Stimulated activated naive B cell treated with anti-CD40 and anti-IgM and Interleukin-4, amounts not matched to agents 10 μg/mL and 1 μg/mL and 100 μg/mL, for 72 hours (primary cell): ENCODE measurements around the gene CFAP100.

ENCODE experiments used
- ATAC-seq, 2 donors: fragments of 150-1000 bp; cut with Tn5 transposase; replicated peaks; 2 replicates each; pipeline ENCODE4 v1.10.0; 2021; ENCODE audit warnings: moderate library complexity in 1 of 2
- DNase-seq: peaks from one replicate; pipeline ENCODE4 v3.0.0; 2021
- H3K27ac Mint-ChIP-seq: one replicate; pipeline ENCODE4 v1.8.0; 2022; ENCODE audit warnings: mild to moderate bottlenecking, mixed read lengths
- H3K27me3 Mint-ChIP-seq, 2 donors: one replicate each; pipeline ENCODE4 v1.8.0; 2022; ENCODE audit warnings: mixed read lengths in 2 of 2
- H3K36me3 Mint-ChIP-seq, 2 donors: one replicate each; pipeline ENCODE4 v1.8.0; 2022; ENCODE audit warnings: mixed read lengths in 2 of 2, mild to moderate bottlenecking in 1 of 2
- H3K4me1 Mint-ChIP-seq, 2 donors: one replicate each; pipeline ENCODE4 v1.8.0; 2022; ENCODE audit warnings: mixed read lengths in 2 of 2, mild to moderate bottlenecking in 1 of 2
- H3K4me3 Mint-ChIP-seq, 2 donors: one replicate each; pipeline ENCODE4 v1.8.0; 2022; ENCODE audit warnings: mild to moderate bottlenecking in 2 of 2, mixed read lengths in 2 of 2, moderate library complexity in 1 of 2
- H3K9me3 Mint-ChIP-seq, 2 donors: one replicate each; pipeline ENCODE4 v1.8.0; 2022; ENCODE audit warnings: mixed read lengths in 2 of 2, mild to moderate bottlenecking in 1 of 2

The CFAP100 gene

GRCh38 chr3:126464494-126464893 lies 69.8 kb downstream of the CFAP100 start:
- peak overlapping the region; percentile 37 for H3K27ac Mint-ChIP-seq
- no peak for DNase-seq
- H3K9me3 Mint-ChIP-seq, result no peaks in the 10 kb centered on the region
- peak; percentile 76 to 83 for ATAC-seq
- peaks cover 52 to 57% of the 10 kb centered on the region in 2 donors for H3K36me3 Mint-ChIP-seq
- H3K4me3 Mint-ChIP-seq, result no peak overlapping the region
- H3K4me1 Mint-ChIP-seq, result peaks cover 20 to 43% of the 10 kb centered on the region in 2 donors
- no peaks in the 10 kb centered on the region for H3K27me3 Mint-ChIP-seq

- H3K4me1 Mint-ChIP-seq, result peaks cover 22 to 46% of the 10 kb centered on the region in 2 donors
Observed at GRCh38 chr3:126464997-126465396, 70.3 kb downstream of the CFAP100 start.

GRCh38 chr3:126465928-126466544 lies 71.3 kb downstream of the CFAP100 start:
- ATAC-seq (no peak), DNase-seq (no peak)
- Mint-ChIP-seq H3K27me3 (no peaks in the 10 kb centered on the region), H3K9me3 (no peaks in the 10 kb centered on the region), H3K4me3 (no peak overlapping the region), H3K4me1 (peaks cover 19 to 46% of the 10 kb centered on the region in 2 donors), H3K36me3 (peaks cover 55 to 62% of the 10 kb centered on the region in 2 donors), H3K27ac (no peak overlapping the region)

More at GRCh38 chr3:126464997-126465396, 70.3 kb downstream of the CFAP100 start:
- Mint-ChIP-seq H3K27ac (peak overlapping the region; percentile 34), H3K27me3 (no peaks in the 10 kb centered on the region), H3K4me3 (no peak overlapping the region), H3K9me3 (no peaks in the 10 kb centered on the region), H3K36me3 (peaks cover 57 to 61% of the 10 kb centered on the region in 2 donors)
- ATAC-seq (no peak), DNase-seq (no peak)

- ATAC-seq, result no peak
- Mint-ChIP-seq H3K36me3 (peaks cover 49 to 55% of the 10 kb centered on the region in 2 donors), H3K4me3 (no peak overlapping the region), H3K4me1 (peaks cover 19 to 44% of the 10 kb centered on the region in 2 donors), H3K9me3 (no peaks in the 10 kb centered on the region), H3K27ac (peak overlapping the region; percentile 15), H3K27me3 (no peaks in the 10 kb centered on the region)
- no peak for DNase-seq
Observed at GRCh38 chr3:126466886-126467610, 72.3 kb downstream of the CFAP100 start.

- Mint-ChIP-seq H3K27me3 (no peaks in the 10 kb centered on the region), H3K27ac (no peak overlapping the region), H3K9me3 (no peaks in the 10 kb centered on the region), H3K4me1 (peaks cover 24 to 50% of the 10 kb centered on the region in 2 donors), H3K36me3 (peaks cover 53 to 59% of the 10 kb centered on the region in 2 donors), H3K4me3 (no peak overlapping the region)
- DNase-seq, result no peak
- ATAC-seq, result no peak
Observed at GRCh38 chr3:126467611-126467955, 72.9 kb downstream of the CFAP100 start.

GRCh38 chr3:126468028-126468891 lies 73.6 kb downstream of the CFAP100 start:
- DNase-seq (no peak), ATAC-seq (no peak)
- no peaks in the 10 kb centered on the region for H3K27me3 Mint-ChIP-seq
- H3K36me3 Mint-ChIP-seq, result peaks cover 59 to 63% of the 10 kb centered on the region in 2 donors
- peaks cover 30 to 57% of the 10 kb centered on the region in 2 donors for H3K4me1 Mint-ChIP-seq
- no peak overlapping the region for H3K27ac Mint-ChIP-seq
- H3K4me3 Mint-ChIP-seq, result no peak overlapping the region
- no peaks in the 10 kb centered on the region for H3K9me3 Mint-ChIP-seq

- Mint-ChIP-seq H3K36me3 (peaks cover 59 to 60% of the 10 kb centered on the region in 2 donors), H3K4me3 (no peak overlapping the region), H3K9me3 (no peaks in the 10 kb centered on the region), H3K27ac (peak overlapping the region; percentile 68), H3K27me3 (no peaks in the 10 kb centered on the region), H3K4me1 (peaks cover 33 to 64% of the 10 kb centered on the region in 2 donors)
- DNase-seq (no peak), ATAC-seq (no peak)
Observed at GRCh38 chr3:126469479-126469878, 74.8 kb downstream of the CFAP100 start.

GRCh38 chr3:126472277-126473006 lies 77.7 kb downstream of the CFAP100 start:
- ATAC-seq (no peak), DNase-seq (no peak)
- peaks cover 37 to 57% of the 10 kb centered on the region in 2 donors for H3K4me1 Mint-ChIP-seq
- H3K36me3 Mint-ChIP-seq, result peaks cover 39 to 44% of the 10 kb centered on the region in 2 donors
- no peaks in the 10 kb centered on the region for H3K9me3 Mint-ChIP-seq
- peak overlapping the region; percentile 88 to 89 for H3K4me3 Mint-ChIP-seq
- peak overlapping the region; percentile 43 for H3K27ac Mint-ChIP-seq
- no peaks in the 10 kb centered on the region for H3K27me3 Mint-ChIP-seq

GRCh38 chr3:126473292-126474168 lies 78.8 kb downstream of the CFAP100 start:
- no peaks in the 10 kb centered on the region for H3K27me3 Mint-ChIP-seq
- ATAC-seq (no peak), DNase-seq (no peak)
- peaks cover 33 to 51% of the 10 kb centered on the region in 2 donors for H3K4me1 Mint-ChIP-seq
- H3K9me3 Mint-ChIP-seq, result no peaks in the 10 kb centered on the region
- H3K36me3 Mint-ChIP-seq, result peaks cover 33 to 38% of the 10 kb centered on the region in 2 donors
- peak overlapping the region; percentile 88 to 89 for H3K4me3 Mint-ChIP-seq
- H3K27ac Mint-ChIP-seq, result no peak overlapping the region

GRCh38 chr3:126474498-126475412 lies 80.0 kb downstream of the CFAP100 start:
- H3K27me3 Mint-ChIP-seq, result no peaks in the 10 kb centered on the region
- H3K4me3 Mint-ChIP-seq, result peak overlapping the region; percentile 88 to 89
- DNase-seq (peak; percentile 43), ATAC-seq (peak; percentile 17 to 22)
- peak overlapping the region; percentile 92 for H3K27ac Mint-ChIP-seq
- H3K9me3 Mint-ChIP-seq, result no peaks in the 10 kb centered on the region
- H3K36me3 Mint-ChIP-seq, result peaks cover 20 to 27% of the 10 kb centered on the region in 2 donors
- peaks cover 26 to 39% of the 10 kb centered on the region in 2 donors for H3K4me1 Mint-ChIP-seq

- no peaks in the 10 kb centered on the region for H3K9me3 Mint-ChIP-seq
- H3K4me3 Mint-ChIP-seq, result peak within 1 kb of the TSS; percentile 88 to 89
- peak; percentile 92 for DNase-seq
- H3K4me1 Mint-ChIP-seq, result peaks cover 25 to 38% of the 10 kb centered on the region in 2 donors
- peak within 1 kb of the TSS; percentile 92 for H3K27ac Mint-ChIP-seq
- peak; percentile 85 to 86 for ATAC-seq
- H3K27me3 Mint-ChIP-seq, result no peaks in the 10 kb centered on the region
- H3K36me3 Mint-ChIP-seq, result peaks cover 17 to 19% of the 10 kb centered on the region in 2 donors
Observed at GRCh38 chr3:126475413-126476114, 80.9 kb downstream of the CFAP100 start, which contains the start of gene ZXDC. ZXDC (minus strand) TSS chr3:126475891; CDS start chr3:126475865, 26 bp downstream.
